ENCODE data around the gene SMPX. TPM values are rescaled to one million over a fixed set of nuclear protein-coding genes. Genes with fewer than 3 reads are reported as not detected.

Gene SMPX
- total RNA-seq, result not detected in 2 replicates

GRCh38 chrX:21757960-21758359 lies at the start of gene SMPX:
Gene SMPX (minus strand): TSS chrX:21758116. CDS start chrX:21754290, 3,826 bp downstream.

GRCh38 chrX:21658152-21658737 lies 99.7 kb downstream of the SMPX start, which contains the start of gene KLHL34:
Gene KLHL34 (minus strand): TSS chrX:21658330. CDS start chrX:21657788, 542 bp downstream.

Other genes with a start within 250 kb of the SMPX start
- not detected in 2 replicates for gene KLHL34, start 99.8 kb downstream of the SMPX start, total RNA-seq
- gene MBTPS2, start 81.5 kb upstream of the SMPX start, total RNA-seq, result 21.6 and 26.2 TPM in 2 replicates
- 3.4 and 4.0 TPM in 2 replicates for gene YY2, start 97.9 kb upstream of the SMPX start, total RNA-seq
- gene SMS, start 182.6 kb upstream of the SMPX start, total RNA-seq, result 167 and 177 TPM in 2 replicates

Measured in smooth muscle cell of the pulmonary artery (primary cell).